ENCODE measurements around the gene DCBLD2. TPM values are rescaled to one million over a fixed set of nuclear protein-coding genes. Genes with fewer than 3 reads are reported as not detected.

Gene DCBLD2
- total and polyA plus RNA-seq, 4 experiments from 2014 or later, result 0.52 to 2.5 (median 1.4) TPM

- Histone ChIP-seq H3K4me3 (ENCODE audit: low read length in 2 of 2) (no peak overlapping the region), H3K9me3 (ENCODE audit: control insufficient read depth in 1 of 2, low read length in 2 of 2) (no peaks in the 10 kb centered on the region), H3K4me1 (ENCODE audit: insufficient read depth, low read length) (no peaks in the 10 kb centered on the region), H3K27me3 (ENCODE audit: insufficient read depth, low read length) (no peaks in the 10 kb centered on the region), H3K27ac (ENCODE audit: low read depth, low read length) (no peak overlapping the region), H3K36me3 (ENCODE audit: insufficient read depth, low read length) (no peaks in the 10 kb centered on the region)
- CTCF ChIA-PET (ENCODE audit: partially characterized antibody), result no interaction called here
- intact Hi-C loops (cut with micrococcal nuclease), result no loop called here
- no peak overlapping the region for H3K27ac Mint-ChIP-seq
- POLR2A ChIA-PET (ENCODE audit: partially characterized antibody), result no interaction called here
- no peaks in the 10 kb centered on the region for H3K36me3 Mint-ChIP-seq
- H3K4me1 Mint-ChIP-seq, result no peaks in the 10 kb centered on the region
- peaks cover 0 to 2% (median 0%) of the 10 kb centered on the region in 8 donors for H3K9me3 Mint-ChIP-seq
- no peak for DNase-seq
- H3K27me3 Mint-ChIP-seq, result peaks cover 1 to 6% of the 10 kb centered on the region in 2 donors
- no peak overlapping the region for H3K4me3 Mint-ChIP-seq
Observed at GRCh38 chr3:98890965-98891910, 10.3 kb downstream of the DCBLD2 start.

- ChIA-PET CTCF (ENCODE audit: partially characterized antibody) (no interaction called here), POLR2A (ENCODE audit: partially characterized antibody) (no interaction called here)
- Histone ChIP-seq H3K36me3 (ENCODE audit: insufficient read depth, low read length) (no peaks in the 10 kb centered on the region), H3K27me3 (ENCODE audit: insufficient read depth, low read length) (no peaks in the 10 kb centered on the region), H3K4me3 (ENCODE audit: low read length in 2 of 2) (no peak overlapping the region), H3K9me3 (ENCODE audit: control insufficient read depth in 1 of 2, low read length in 2 of 2) (no peaks in the 10 kb centered on the region), H3K4me1 (ENCODE audit: insufficient read depth, low read length) (no peaks in the 10 kb centered on the region), H3K27ac (ENCODE audit: low read depth, low read length) (no peak overlapping the region)
- Mint-ChIP-seq H3K27me3 (peaks cover 1 to 6% of the 10 kb centered on the region in 2 donors), H3K36me3 (no peaks in the 10 kb centered on the region), H3K4me1 (no peaks in the 10 kb centered on the region), H3K4me3 (no peak overlapping the region), H3K9me3 (peaks cover 0 to 2% (median 0%) of the 10 kb centered on the region in 8 donors), H3K27ac (no peak overlapping the region)
- DNase-seq, result no peak
- intact Hi-C loops (cut with micrococcal nuclease), result no loop called here
Observed at GRCh38 chr3:98890181-98890835, 11.2 kb downstream of the DCBLD2 start.

GRCh38 chr3:98887684-98888083 is 13.8 kb downstream of the DCBLD2 start:
- H3K4me3 Mint-ChIP-seq, result no peak overlapping the region
- CTCF ChIA-PET (ENCODE audit: partially characterized antibody), result no interaction called here
- POLR2A ChIA-PET (ENCODE audit: partially characterized antibody), result no interaction called here

GRCh38 chr3:98886525-98886924 is 15.0 kb downstream of the DCBLD2 start:
- Histone ChIP-seq H3K4me1 (ENCODE audit: insufficient read depth, low read length) (no peaks in the 10 kb centered on the region), H3K4me3 (ENCODE audit: low read length in 2 of 2) (no peak overlapping the region), H3K27ac (ENCODE audit: low read depth, low read length) (no peak overlapping the region), H3K36me3 (ENCODE audit: insufficient read depth, low read length) (no peaks in the 10 kb centered on the region), H3K9me3 (ENCODE audit: control insufficient read depth in 1 of 2, low read length in 2 of 2) (no peaks in the 10 kb centered on the region), H3K27me3 (ENCODE audit: insufficient read depth, low read length) (no peaks in the 10 kb centered on the region)
- H3K36me3 Mint-ChIP-seq, result no peaks in the 10 kb centered on the region
- POLR2A ChIA-PET (ENCODE audit: partially characterized antibody), result no interaction called here
- peaks cover 1 to 2% of the 10 kb centered on the region in 2 donors for H3K27me3 Mint-ChIP-seq
- H3K9me3 Mint-ChIP-seq, result peaks cover 0 to 7% (median 0%) of the 10 kb centered on the region in 8 donors
- DNase-seq, result no peak
- CTCF ChIA-PET (ENCODE audit: partially characterized antibody), result no interaction called here
- H3K4me3 Mint-ChIP-seq, result no peak overlapping the region
- intact Hi-C loops (cut with micrococcal nuclease), result no loop called here
- H3K27ac Mint-ChIP-seq, result no peak overlapping the region
- H3K4me1 Mint-ChIP-seq, result no peaks in the 10 kb centered on the region

More at GRCh38 chr3:98887684-98888083, 13.8 kb downstream of the DCBLD2 start:
- Histone ChIP-seq H3K4me3 (ENCODE audit: low read length in 2 of 2) (no peak overlapping the region), H3K4me1 (ENCODE audit: insufficient read depth, low read length) (no peaks in the 10 kb centered on the region), H3K27me3 (ENCODE audit: insufficient read depth, low read length) (no peaks in the 10 kb centered on the region), H3K36me3 (ENCODE audit: insufficient read depth, low read length) (no peaks in the 10 kb centered on the region), H3K9me3 (ENCODE audit: control insufficient read depth in 1 of 2, low read length in 2 of 2) (no peaks in the 10 kb centered on the region), H3K27ac (ENCODE audit: low read depth, low read length) (no peak overlapping the region)
- intact Hi-C loops (cut with micrococcal nuclease), result no loop called here
- H3K4me1 Mint-ChIP-seq, result no peaks in the 10 kb centered on the region
- peaks cover 1 to 4% of the 10 kb centered on the region in 2 donors for H3K27me3 Mint-ChIP-seq
- no peaks in the 10 kb centered on the region for H3K36me3 Mint-ChIP-seq
- H3K27ac Mint-ChIP-seq, result no peak overlapping the region
- peaks cover 0 to 4% (median 0%) of the 10 kb centered on the region in 8 donors for H3K9me3 Mint-ChIP-seq
- DNase-seq, result no peak

GRCh38 chr3:98885851-98886250 is 15.6 kb downstream of the DCBLD2 start:
- Mint-ChIP-seq H3K27me3 (peaks cover 1 to 2% of the 10 kb centered on the region in 2 donors), H3K4me1 (no peaks in the 10 kb centered on the region)
- intact Hi-C loops (cut with micrococcal nuclease), result no loop called here

GRCh38 chr3:98884675-98885371 is 16.7 kb downstream of the DCBLD2 start:
- POLR2A ChIA-PET (ENCODE audit: partially characterized antibody), result no interaction called here
- intact Hi-C loops (cut with micrococcal nuclease), result no loop called here
- Mint-ChIP-seq H3K9me3 (peaks cover 0 to 7% (median 0%) of the 10 kb centered on the region in 8 donors), H3K27ac (no peak overlapping the region), H3K4me1 (no peaks in the 10 kb centered on the region), H3K36me3 (no peaks in the 10 kb centered on the region), H3K27me3 (peaks cover 1 to 2% of the 10 kb centered on the region in 2 donors), H3K4me3 (no peak overlapping the region)
- no peak overlapping the region for H3K4me3 ChIP-seq (ENCODE audit: low read length in 2 of 2)
- no peaks in the 10 kb centered on the region for H3K4me1 ChIP-seq (ENCODE audit: insufficient read depth, low read length)
- no peaks in the 10 kb centered on the region for H3K9me3 ChIP-seq (ENCODE audit: control insufficient read depth in 1 of 2, low read length in 2 of 2)
- CTCF ChIA-PET (ENCODE audit: partially characterized antibody), result no interaction called here
- no peaks in the 10 kb centered on the region for H3K27me3 ChIP-seq (ENCODE audit: insufficient read depth, low read length)
- DNase-seq, result no peak
- no peaks in the 10 kb centered on the region for H3K36me3 ChIP-seq (ENCODE audit: insufficient read depth, low read length)
- H3K27ac ChIP-seq (ENCODE audit: low read depth, low read length), result no peak overlapping the region

More at GRCh38 chr3:98885851-98886250, 15.6 kb downstream of the DCBLD2 start:
- no peaks in the 10 kb centered on the region for H3K9me3 ChIP-seq (ENCODE audit: control insufficient read depth in 1 of 2, low read length in 2 of 2)
- no peak for DNase-seq
- H3K4me3 ChIP-seq (ENCODE audit: low read length in 2 of 2), result no peak overlapping the region
- ChIA-PET CTCF (ENCODE audit: partially characterized antibody) (no interaction called here), POLR2A (ENCODE audit: partially characterized antibody) (no interaction called here)
- H3K4me1 ChIP-seq (ENCODE audit: insufficient read depth, low read length), result no peaks in the 10 kb centered on the region
- no peak overlapping the region for H3K27ac ChIP-seq (ENCODE audit: low read depth, low read length)
- H3K36me3 ChIP-seq (ENCODE audit: insufficient read depth, low read length), result no peaks in the 10 kb centered on the region
- no peaks in the 10 kb centered on the region for H3K27me3 ChIP-seq (ENCODE audit: insufficient read depth, low read length)
- Mint-ChIP-seq H3K27ac (no peak overlapping the region), H3K4me3 (no peak overlapping the region), H3K36me3 (no peaks in the 10 kb centered on the region), H3K9me3 (peaks cover 0 to 7% (median 0%) of the 10 kb centered on the region in 8 donors)
